Erythroblast (primary cell): ENCODE results near the gene HEMK1.
A peak's percentile ranks its signal among the peaks of the same experiment; 100 is the strongest.

ENCODE experiments used
- GATA1 ChIP-seq: IDR thresholded peaks from 2 replicates; pipeline ENCODE4 v1.6.1; 2011; ENCODE audit warnings: low read depth, mild to moderate bottlenecking, control low read depth, low read length, moderate library complexity
- POLR2A ChIP-seq: IDR thresholded peaks from 2 replicates; pipeline ENCODE4 v1.6.1; 2011; ENCODE audit warnings: mild to moderate bottlenecking, low read length

DNA sequence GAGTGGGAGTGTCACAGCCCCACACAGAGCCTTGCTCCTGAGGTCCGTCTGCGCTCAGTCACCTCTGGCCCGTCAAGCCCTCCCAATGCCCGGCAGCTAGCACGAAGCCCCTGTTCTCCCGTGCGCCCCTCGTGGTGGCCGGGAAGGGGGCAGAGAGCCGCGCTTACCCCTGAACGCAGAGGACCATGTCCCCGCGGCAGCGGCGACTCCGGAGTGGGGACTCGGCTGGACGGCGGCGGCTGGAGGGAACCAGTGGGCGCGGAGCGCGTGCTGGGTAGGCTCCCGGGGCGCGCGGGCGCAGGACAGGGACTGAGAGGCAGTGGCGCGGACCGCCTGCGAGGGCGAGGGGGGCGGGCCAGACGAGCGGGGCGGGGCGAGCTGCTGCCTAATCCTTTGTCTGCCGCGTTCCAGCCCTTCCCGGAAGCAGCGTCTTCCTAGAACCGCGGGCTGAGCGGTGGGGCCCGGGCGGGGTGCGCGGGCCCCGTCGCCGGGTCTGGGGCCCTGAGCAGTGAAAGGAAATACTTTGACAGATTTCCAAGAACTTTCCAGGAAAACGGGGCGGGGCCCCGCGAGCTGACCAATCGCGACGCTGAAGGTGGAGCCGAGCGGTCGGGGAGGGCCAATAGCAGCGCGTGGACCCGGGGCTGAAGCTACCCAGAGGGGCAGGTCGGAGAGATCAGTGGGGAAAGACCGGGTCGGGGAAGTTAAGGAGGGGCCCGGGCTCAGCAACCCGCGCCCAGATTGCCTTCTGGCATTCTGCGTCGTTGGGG lies 42.3 kb downstream of the HEMK1 start, which contains the start of gene CISH:
- TF ChIP-seq POLR2A (peak; percentile 49), GATA1 (no peak)
